ENCODE measurements around the gene RNF180. TPM values are rescaled to one million over a fixed set of nuclear protein-coding genes. Genes with fewer than 3 reads are reported as not detected.
"Not testable (repeated sequence)": the region's sequence is repeated elsewhere in the genome, so short reads cannot be mapped to it uniquely, and the experiment has no call there.

The RNF180 gene
- total and polyA plus RNA-seq, 8 donors = 1.3 to 7.2 (median 5.7) TPM

DNA sequence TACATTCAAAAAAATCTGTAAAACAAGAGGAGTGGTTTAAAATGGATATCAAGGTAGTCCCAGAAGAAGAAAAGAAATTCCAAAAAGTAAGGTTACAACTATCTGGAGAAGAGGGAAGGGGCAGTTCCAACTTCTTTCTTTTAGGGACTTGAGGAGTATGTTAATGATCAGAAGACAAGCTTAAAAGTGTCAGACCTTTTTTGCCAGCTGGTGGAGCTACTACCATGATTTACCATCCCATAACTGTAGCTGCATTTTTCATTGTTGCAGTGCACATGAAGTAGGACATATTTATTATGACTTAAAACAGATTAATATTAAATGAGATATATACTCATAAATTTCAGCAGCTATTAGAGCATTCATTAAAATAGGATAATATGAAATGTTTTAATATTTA is 181.7 kb downstream of the RNF180 start:
- intact Hi-C loops (cut with DNase I) = no loop called here

DNA sequence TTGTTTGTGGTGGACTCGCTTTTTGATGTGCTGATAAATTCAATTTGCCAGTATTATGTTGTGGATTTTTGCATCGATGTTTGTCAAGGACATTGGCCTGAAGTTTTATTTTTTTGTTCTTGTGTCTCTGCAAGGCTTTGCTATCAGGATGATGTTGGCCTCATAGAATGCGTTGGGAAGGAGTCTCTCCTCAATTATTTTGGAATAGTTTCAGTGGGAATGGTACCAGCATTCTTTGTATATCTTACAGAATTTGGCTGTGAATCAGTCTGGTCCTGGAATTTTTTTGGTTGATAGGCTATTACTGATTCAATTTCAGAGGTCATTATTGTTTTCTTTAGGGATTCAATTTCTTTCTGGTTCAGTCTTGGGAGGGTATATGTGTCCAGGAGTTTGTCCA is 198.8 kb downstream of the RNF180 start:
- no peak for FAIRE-seq
- peaks cover 0 to 3% (median 0%) of the 10 kb centered on the region in 4 donors for H3K9me3 ChIP-seq

More for the DNA sequence above, 181.7 kb downstream of the RNF180 start:
- H3K36me3 ChIP-seq = no peaks in the 10 kb centered on the region
- FAIRE-seq (no peak), ATAC-seq (no peak), DNase-seq (no peak)
- TF ChIP-seq, protein P1, sequence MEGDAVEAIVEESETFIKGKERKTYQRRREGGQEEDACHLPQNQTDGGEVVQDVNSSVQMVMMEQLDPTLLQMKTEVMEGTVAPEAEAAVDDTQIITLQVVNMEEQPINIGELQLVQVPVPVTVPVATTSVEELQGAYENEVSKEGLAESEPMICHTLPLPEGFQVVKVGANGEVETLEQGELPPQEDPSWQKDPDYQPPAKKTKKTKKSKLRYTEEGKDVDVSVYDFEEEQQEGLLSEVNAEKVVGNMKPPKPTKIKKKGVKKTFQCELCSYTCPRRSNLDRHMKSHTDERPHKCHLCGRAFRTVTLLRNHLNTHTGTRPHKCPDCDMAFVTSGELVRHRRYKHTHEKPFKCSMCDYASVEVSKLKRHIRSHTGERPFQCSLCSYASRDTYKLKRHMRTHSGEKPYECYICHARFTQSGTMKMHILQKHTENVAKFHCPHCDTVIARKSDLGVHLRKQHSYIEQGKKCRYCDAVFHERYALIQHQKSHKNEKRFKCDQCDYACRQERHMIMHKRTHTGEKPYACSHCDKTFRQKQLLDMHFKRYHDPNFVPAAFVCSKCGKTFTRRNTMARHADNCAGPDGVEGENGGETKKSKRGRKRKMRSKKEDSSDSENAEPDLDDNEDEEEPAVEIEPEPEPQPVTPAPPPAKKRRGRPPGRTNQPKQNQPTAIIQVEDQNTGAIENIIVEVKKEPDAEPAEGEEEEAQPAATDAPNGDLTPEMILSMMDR (IDR thresholded peaks at IDR 0.05) = no peak
- no peak overlapping the region for H3K4me3 ChIP-seq
- H3K4me1 ChIP-seq = no peaks in the 10 kb centered on the region
- no peaks in the 10 kb centered on the region for H3K9me3 ChIP-seq
- no peaks in the 10 kb centered on the region for H3K27me3 ChIP-seq
- H3K27ac ChIP-seq = no peak overlapping the region

DNA sequence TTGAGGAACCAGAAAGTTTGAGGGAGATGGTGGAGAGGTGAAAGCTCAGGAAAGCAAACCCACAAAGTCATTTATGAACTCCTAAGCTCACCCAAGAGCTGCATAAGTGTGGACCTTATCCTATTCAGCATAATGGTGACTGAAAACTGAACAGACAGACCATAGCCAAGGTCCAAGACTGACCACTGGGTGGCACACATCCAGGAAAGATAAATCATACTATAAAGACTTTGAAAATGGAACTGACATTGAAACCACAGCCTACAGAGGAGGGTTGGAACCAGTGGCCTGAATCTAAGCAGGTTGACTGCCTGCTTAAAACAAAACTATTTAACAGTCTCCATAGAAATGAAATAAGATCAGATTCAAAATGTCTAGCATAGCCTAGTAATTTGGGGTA is 219.1 kb downstream of the RNF180 start:
- H3K27ac ChIP-seq = no peak overlapping the region
- no peaks in the 10 kb centered on the region for H3K4me1 ChIP-seq
- intact Hi-C loops (cut with DNase I) = no loop called here
- TF ChIP-seq, protein P1 (IDR thresholded peaks at IDR 0.05) = no peak
- no peaks in the 10 kb centered on the region for H3K27me3 ChIP-seq
- FAIRE-seq (no peak), ATAC-seq (no peak), DNase-seq (no peak)
- H3K9me3 ChIP-seq = peaks cover 0 to 4% (median 1%) of the 10 kb centered on the region in 4 donors
- no peaks in the 10 kb centered on the region for H3K36me3 ChIP-seq
- H3K4me3 ChIP-seq = no peak overlapping the region

More for the DNA sequence above, 198.8 kb downstream of the RNF180 start:
- no peaks in the 10 kb centered on the region for H3K4me1 ChIP-seq
- no peaks in the 10 kb centered on the region for H3K36me3 ChIP-seq
- no peak for ATAC-seq
- intact Hi-C loops (cut with DNase I) = no loop called here
- TF ChIP-seq, protein P1 (IDR thresholded peaks at IDR 0.05) = no peak
- H3K4me3 ChIP-seq = no peak overlapping the region
- no peaks in the 10 kb centered on the region for H3K27me3 ChIP-seq
- WGBS, 2 donors = 75 to 83% methylated on average over 3 of the region's 3 CpGs
- DNase-seq = no peak
- H3K27ac ChIP-seq = no peak overlapping the region

DNA sequence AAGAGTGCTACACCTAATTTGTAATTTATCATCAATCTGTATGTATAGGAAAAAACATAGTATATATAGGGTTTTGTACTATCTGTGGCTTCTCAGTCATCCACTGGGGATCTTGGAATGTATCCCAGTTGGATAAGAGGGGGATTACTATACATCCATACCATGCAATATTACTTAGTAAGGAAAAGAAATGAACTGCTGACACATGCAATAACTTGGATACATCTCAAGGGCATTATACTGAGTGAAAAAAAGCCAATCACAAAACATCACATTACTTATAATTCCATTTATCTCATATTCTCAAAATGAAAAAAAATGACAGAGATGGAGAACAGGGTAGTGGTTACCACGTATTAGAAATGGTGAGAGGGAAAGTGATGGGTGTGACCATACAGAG is 231.9 kb downstream of the RNF180 start:
- intact Hi-C loops (cut with DNase I) = no loop called here
- Histone ChIP-seq H3K9me3 (no peaks in the 10 kb centered on the region), H3K36me3 (no peaks in the 10 kb centered on the region), H3K4me1 (no peaks in the 10 kb centered on the region), H3K27ac (no peak overlapping the region), H3K4me3 (no peak overlapping the region), H3K27me3 (no peaks in the 10 kb centered on the region)
- TF ChIP-seq, protein P1 (IDR thresholded peaks at IDR 0.05) = no peak
- 58 to 73% methylated on average over 1 of the region's 1 CpG for WGBS, 2 donors
- no peak for ATAC-seq
- no peak for DNase-seq
- FAIRE-seq = no peak

DNA sequence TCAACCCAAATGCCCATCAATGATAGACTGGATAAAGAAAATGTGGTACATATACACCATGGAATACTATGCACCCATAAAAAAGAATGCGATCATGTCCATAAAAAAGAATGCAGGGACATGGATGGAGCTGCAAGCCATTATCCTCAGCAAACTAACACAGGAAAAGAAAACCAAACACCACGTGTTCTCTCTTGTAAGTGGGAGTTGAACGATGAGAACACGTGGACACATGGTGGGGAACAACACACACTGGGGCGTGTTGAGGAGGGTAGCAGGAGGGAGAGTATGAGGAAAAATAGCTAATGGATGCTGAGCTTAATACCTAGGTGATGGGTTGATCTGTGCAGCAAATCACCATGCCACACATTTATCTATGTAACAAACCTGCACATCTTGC is 233.1 kb downstream of the RNF180 start:
- ATAC-seq; H3K4me3 ChIP-seq; intact Hi-C loops (cut with DNase I); H3K36me3 ChIP-seq; H3K9me3 ChIP-seq; H3K27me3 ChIP-seq; DNase-seq; H3K4me1 ChIP-seq; H3K27ac ChIP-seq; FAIRE-seq: not testable (repeated sequence)
- 82% methylated on average over 5 of the region's 5 CpGs for WGBS, 2 donors

DNA sequence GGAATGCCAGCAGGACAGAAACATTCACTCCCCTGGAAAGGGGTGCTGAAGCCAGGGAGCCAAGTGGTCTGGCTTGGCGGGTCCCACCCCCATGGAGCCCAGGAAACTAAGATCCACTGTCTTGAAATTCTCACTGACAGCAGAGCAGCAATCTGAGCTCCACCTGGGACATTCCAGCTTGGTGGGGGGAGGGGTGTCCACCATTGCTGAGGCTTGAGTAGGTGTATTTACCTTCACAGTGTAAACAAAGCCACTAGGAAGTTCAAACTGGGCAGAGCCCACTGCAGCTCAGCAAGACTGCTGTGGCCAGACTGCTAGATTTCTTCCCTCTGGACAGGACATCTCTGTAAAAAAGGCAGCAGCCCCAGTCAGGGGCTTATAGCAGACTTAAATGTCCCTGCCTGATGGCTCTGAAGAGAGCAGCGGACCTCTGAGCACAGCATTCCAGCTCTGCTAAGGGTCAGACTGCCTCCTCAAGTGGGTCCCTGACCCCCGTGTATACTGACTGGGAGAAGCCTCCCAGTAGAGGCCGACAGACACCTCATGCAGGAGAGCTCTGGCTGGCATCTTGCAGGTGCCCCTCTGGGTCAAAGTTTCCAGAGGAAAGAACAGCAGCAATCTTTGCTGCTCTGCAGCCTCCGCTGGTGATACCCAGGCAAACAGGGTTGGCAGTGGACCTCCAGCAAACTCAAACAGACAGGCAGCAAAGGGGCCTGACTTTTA is 241.6 kb downstream of the RNF180 start:
- not testable (repeated sequence) for ATAC-seq

More for the DNA sequence above, 241.6 kb downstream of the RNF180 start:
- H3K27me3 ChIP-seq; H3K27ac ChIP-seq; H3K4me1 ChIP-seq; H3K4me3 ChIP-seq; FAIRE-seq; intact Hi-C loops (cut with DNase I); H3K9me3 ChIP-seq; H3K36me3 ChIP-seq: not testable (repeated sequence)
- WGBS, 2 donors = 36 to 40% methylated on average over 5 of the region's 5 CpGs
- DNase-seq = peak in 3 of 6 donors; percentile 3 to 12 (median 9)

Measured in pancreas (tissue), 10 donors.